ENCODE measurements around the gene RASGRP2.

GRCh38 chr11:64777449-64778222 is 33.7 kb upstream of the RASGRP2 start:
- TF ChIP-seq CTCF (IDR thresholded peaks at IDR 0.05) (no peak), POLR2AphosphoS5 (IDR thresholded peaks at IDR 0.05) (peak; percentile 47 to 60), POLR2A (IDR thresholded peaks at IDR 0.05; ENCODE audit: low read depth) (no peak), EP300 (IDR thresholded peaks at IDR 0.05) (no peak)

All from esophagus muscularis mucosa (tissue), 4 donors.